GM23338 (cell line): ENCODE measurements around the gene RIPK1. TPM values are rescaled to one million over a fixed set of nuclear protein-coding genes. Genes with fewer than 3 reads are reported as not detected.

Experiments
- ATAC-seq: fragments of 200-7000 bp; cut with Tn5 transposase; 3 replicates; pipeline ENCODE4 v1.9.1; 2020
- DNase-seq: peaks from one replicate; pipeline ENCODE4 v3.0.0-alpha.2; 2015; ENCODE audit warnings: low spot score
- H2AFZ ChIP-seq: fragments of 200-600 bp; sonication (generic); 2 replicates; pipeline ENCODE4 v1.8.0; 2016; ENCODE audit warnings: antibody characterized with exemption, mild to moderate bottlenecking, moderate library complexity
- H3F3A ChIP-seq: fragments of 200-600 bp; sonication (generic); replicated peaks from 2 replicates; pipeline ENCODE4 v1.8.0; 2017; ENCODE audit warnings: antibody characterized with exemption, mixed run types, low read depth
- H3K27ac ChIP-seq: fragments of 200-600 bp; sonication (generic); 2 replicates; pipeline ENCODE4 v1.6.1; 2016; ENCODE audit warnings: low read depth
- H3K27me3 ChIP-seq: fragments of 200-600 bp; sonication (generic); 2 replicates; pipeline ENCODE4 v1.8.0; 2016; ENCODE audit warnings: mild to moderate bottlenecking, mixed run types, moderate library complexity; ENCODE audit not compliant: insufficient read depth
- H3K36me3 ChIP-seq: fragments of 200-600 bp; sonication (generic); 2 replicates; pipeline ENCODE4 v1.8.0; 2016; ENCODE audit warnings: mild to moderate bottlenecking; ENCODE audit not compliant: insufficient read depth
- H3K4me1 ChIP-seq: fragments of 200-600 bp; sonication (generic); 2 replicates; pipeline ENCODE4 v1.8.0; 2016; ENCODE audit warnings: mild to moderate bottlenecking, moderate library complexity; ENCODE audit not compliant: insufficient read depth
- H3K4me2 ChIP-seq: fragments of 200-600 bp; sonication (generic); 2 replicates; pipeline ENCODE4 v1.7.1; 2017; ENCODE audit warnings: mixed run types
- H3K4me3 ChIP-seq: fragments of 200-600 bp; sonication (generic); 2 replicates; pipeline ENCODE4 v1.6.1; 2016; ENCODE audit warnings: mixed run types
- H3K79me2 ChIP-seq: fragments of 200-600 bp; sonication (generic); replicated peaks from 2 replicates; pipeline ENCODE4 v1.8.0; 2017; ENCODE audit warnings: mild to moderate bottlenecking; ENCODE audit not compliant: insufficient read depth
- H3K9me2 ChIP-seq: fragments of 200-600 bp; sonication (generic); 2 replicates; pipeline ENCODE4 v1.8.0; 2017; ENCODE audit not compliant: insufficient read depth
- H4K20me1 ChIP-seq: fragments of 200-600 bp; sonication (generic); replicated peaks from 2 replicates; pipeline ENCODE4 v1.8.0; 2017; ENCODE audit warnings: mild to moderate bottlenecking; ENCODE audit not compliant: insufficient read depth
- H3K27ac Mint-ChIP-seq: 2 replicates; pipeline ENCODE4 v1.8.0; 2020; ENCODE audit warnings: inconsistent platforms, mild to moderate bottlenecking, moderate library complexity, mixed read lengths
- H3K27me3 Mint-ChIP-seq: 3 replicates; pipeline ENCODE4 v1.8.0; 2022; ENCODE audit warnings: low read depth, mild to moderate bottlenecking, moderate library complexity, mixed read lengths, inconsistent platforms; ENCODE audit not compliant: insufficient read depth, poor library complexity
- H3K36me3 Mint-ChIP-seq: 3 replicates; pipeline ENCODE4 v1.8.0; 2021; ENCODE audit warnings: low read depth, mild to moderate bottlenecking, inconsistent platforms, moderate library complexity, mixed read lengths
- H3K4me1 Mint-ChIP-seq: 3 replicates; pipeline ENCODE4 v1.8.0; 2020; ENCODE audit warnings: mild to moderate bottlenecking, inconsistent platforms, mixed read lengths
- H3K4me3 Mint-ChIP-seq: 3 replicates; pipeline ENCODE4 v1.8.0; 2021; ENCODE audit warnings: moderate library complexity, mild to moderate bottlenecking, inconsistent platforms, mixed read lengths
- H3K9me3 Mint-ChIP-seq: 3 replicates; pipeline ENCODE4 v1.8.0; 2020; ENCODE audit warnings: moderate library complexity, mild to moderate bottlenecking, inconsistent platforms, mixed read lengths
- CREB1 ChIP-seq: fragments of 250-450 bp; sonication (Bioruptor Pico); IDR thresholded peaks from 2 replicates; pipeline ENCODE4 v1.5.0; 2020; ENCODE audit warnings: low read depth, mild to moderate bottlenecking, moderate library complexity
- EZH2 ChIP-seq: fragments of 200-600 bp; sonication (generic); IDR thresholded peaks from one replicate; pipeline ENCODE4 v1.8.0; 2017; ENCODE audit warnings: antibody characterized with exemption, mild to moderate bottlenecking, low read depth; ENCODE audit not compliant: unreplicated experiment
- EZH2phosphoT487 ChIP-seq: fragments of 200-600 bp; sonication (generic); IDR thresholded peaks from one replicate; pipeline ENCODE4 v1.8.1; 2018; ENCODE audit warnings: antibody characterized with exemption; ENCODE audit not compliant: unreplicated experiment
- JUNB ChIP-seq: IDR thresholded peaks from one replicate; pipeline ENCODE4 v1.6.1; 2016; ENCODE audit warnings: antibody characterized with exemption; ENCODE audit not compliant: unreplicated experiment
- NANOG ChIP-seq: IDR thresholded peaks from 2 replicates; pipeline ENCODE4 v1.6.1; 2016; ENCODE audit warnings: antibody characterized with exemption, borderline replicate concordance
- POLR2AphosphoS5 ChIP-seq: IDR thresholded peaks from 2 replicates; pipeline ENCODE4 v1.6.1; 2016; ENCODE audit warnings: antibody characterized with exemption, low read depth
- STAT1 ChIP-seq: IDR thresholded peaks from one replicate; pipeline ENCODE4 v1.6.1; 2016; ENCODE audit warnings: antibody characterized with exemption; ENCODE audit not compliant: unreplicated experiment
- ZNF114 ChIP-seq: fragments of 250-450 bp; sonication (Bioruptor Pico); IDR thresholded peaks from 2 replicates; pipeline ENCODE4 v1.5.0; 2020; ENCODE audit warnings: mild to moderate bottlenecking, moderate library complexity
- ZNF331 ChIP-seq: fragments of 250-450 bp; sonication (Bioruptor Pico); IDR thresholded peaks from 2 replicates; pipeline ENCODE4 v1.5.0; 2020; ENCODE audit warnings: low read depth, mild to moderate bottlenecking, moderate library complexity
- polyA plus RNA-seq: library from polyadenylated mRNA; unstranded; fragments of >200 nt; fragmentation: Nextera tagmentation; extraction: Ambion mirVana; gene quantifications from 2 replicates; pipeline ENCODE4 v1.2.1, GENCODE V29; 2016
- total RNA-seq: library from RNA; depleted of rRNA; stranded (reverse); fragments of >200 nt; shearing (Covaris generic); gene quantifications from 2 replicates; pipeline ENCODE4 v1.2.3, GENCODE V29; 2014
- TF ChIP-seq, protein P1 (sequence below): IDR thresholded peaks from one replicate; pipeline ENCODE4 v1.6.1; 2018; ENCODE audit warnings: antibody characterized with exemption; ENCODE audit not compliant: unreplicated experiment
- TF ChIP-seq, protein P2 (sequence below): fragments of 250-450 bp; sonication (Bioruptor Pico); IDR thresholded peaks from 2 replicates; pipeline ENCODE4 v1.5.0; 2020; ENCODE audit warnings: mild to moderate bottlenecking, moderate library complexity
- TF ChIP-seq, protein P3 (sequence below): IDR thresholded peaks from 2 replicates; pipeline ENCODE4 v1.6.1; 2016; ENCODE audit warnings: antibody characterized with exemption
- TF ChIP-seq, protein P4 (sequence below), 2 experiments: fragments of 200-600 bp in 1 of 2; sonication (generic) in 1 of 2; conservative IDR thresholded peaks; 2 replicates each; pipeline versions ENCODE4 v1.5.1 to v1.6.1; 2016 to 2017; ENCODE audit warnings: antibody characterized with exemption in 2 of 2, low read depth in 2 of 2, mild to moderate bottlenecking in 2 of 2, moderate library complexity in 1 of 2

The RIPK1 gene
- total and polyA plus RNA-seq, 2 experiments from 2014 or later, result 5.7 to 19.4 TPM

DNA sequence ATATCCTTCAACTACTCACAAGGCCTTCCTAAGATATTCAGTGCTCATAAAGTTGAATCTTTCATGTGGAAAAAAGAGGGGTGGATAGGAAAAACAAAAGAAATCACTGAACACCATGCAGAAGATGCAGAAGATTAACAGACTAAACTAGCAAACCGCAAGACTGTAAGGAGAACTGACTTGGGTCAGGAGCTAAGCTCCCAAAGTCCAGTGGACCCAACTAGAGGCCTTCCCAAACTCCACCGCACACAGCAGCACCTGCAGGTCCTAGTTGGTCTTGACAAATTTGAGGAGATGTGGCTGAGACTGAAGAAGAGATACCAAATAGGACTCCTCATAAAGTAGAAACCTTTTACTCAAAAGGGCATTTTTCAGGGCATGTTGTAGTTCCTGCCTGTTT, 3.3 kb downstream of the RIPK1 start:
- H3K4me1 ChIP-seq, result peaks cover 49% of the 10 kb centered on the region
- peaks cover 30% of the 10 kb centered on the region for H3K27me3 Mint-ChIP-seq
- no peaks in the 10 kb centered on the region for H3K36me3 ChIP-seq
- peak overlapping the region; percentile 99 for H3K27ac ChIP-seq
- DNase-seq (no peak), ATAC-seq (no peak)
- no peaks in the 10 kb centered on the region for H3K9me2 ChIP-seq
- no peak overlapping the region for H3K4me3 Mint-ChIP-seq
- H3K36me3 Mint-ChIP-seq, result peaks cover 46% of the 10 kb centered on the region
- TF ChIP-seq, protein P1, sequence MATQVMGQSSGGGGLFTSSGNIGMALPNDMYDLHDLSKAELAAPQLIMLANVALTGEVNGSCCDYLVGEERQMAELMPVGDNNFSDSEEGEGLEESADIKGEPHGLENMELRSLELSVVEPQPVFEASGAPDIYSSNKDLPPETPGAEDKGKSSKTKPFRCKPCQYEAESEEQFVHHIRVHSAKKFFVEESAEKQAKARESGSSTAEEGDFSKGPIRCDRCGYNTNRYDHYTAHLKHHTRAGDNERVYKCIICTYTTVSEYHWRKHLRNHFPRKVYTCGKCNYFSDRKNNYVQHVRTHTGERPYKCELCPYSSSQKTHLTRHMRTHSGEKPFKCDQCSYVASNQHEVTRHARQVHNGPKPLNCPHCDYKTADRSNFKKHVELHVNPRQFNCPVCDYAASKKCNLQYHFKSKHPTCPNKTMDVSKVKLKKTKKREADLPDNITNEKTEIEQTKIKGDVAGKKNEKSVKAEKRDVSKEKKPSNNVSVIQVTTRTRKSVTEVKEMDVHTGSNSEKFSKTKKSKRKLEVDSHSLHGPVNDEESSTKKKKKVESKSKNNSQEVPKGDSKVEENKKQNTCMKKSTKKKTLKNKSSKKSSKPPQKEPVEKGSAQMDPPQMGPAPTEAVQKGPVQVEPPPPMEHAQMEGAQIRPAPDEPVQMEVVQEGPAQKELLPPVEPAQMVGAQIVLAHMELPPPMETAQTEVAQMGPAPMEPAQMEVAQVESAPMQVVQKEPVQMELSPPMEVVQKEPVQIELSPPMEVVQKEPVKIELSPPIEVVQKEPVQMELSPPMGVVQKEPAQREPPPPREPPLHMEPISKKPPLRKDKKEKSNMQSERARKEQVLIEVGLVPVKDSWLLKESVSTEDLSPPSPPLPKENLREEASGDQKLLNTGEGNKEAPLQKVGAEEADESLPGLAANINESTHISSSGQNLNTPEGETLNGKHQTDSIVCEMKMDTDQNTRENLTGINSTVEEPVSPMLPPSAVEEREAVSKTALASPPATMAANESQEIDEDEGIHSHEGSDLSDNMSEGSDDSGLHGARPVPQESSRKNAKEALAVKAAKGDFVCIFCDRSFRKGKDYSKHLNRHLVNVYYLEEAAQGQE, result no peak
- TF ChIP-seq ZNF114 (CRISPR knock-in tag) (no peak), EZH2 (no peak), ZNF331 (CRISPR knock-in tag) (no peak), NANOG (no peak), STAT1 (no peak), JUNB (no peak), CREB1 (no peak), EZH2phosphoT487 (no peak), POLR2AphosphoS5 (no peak)
- TF ChIP-seq, protein P2, sequence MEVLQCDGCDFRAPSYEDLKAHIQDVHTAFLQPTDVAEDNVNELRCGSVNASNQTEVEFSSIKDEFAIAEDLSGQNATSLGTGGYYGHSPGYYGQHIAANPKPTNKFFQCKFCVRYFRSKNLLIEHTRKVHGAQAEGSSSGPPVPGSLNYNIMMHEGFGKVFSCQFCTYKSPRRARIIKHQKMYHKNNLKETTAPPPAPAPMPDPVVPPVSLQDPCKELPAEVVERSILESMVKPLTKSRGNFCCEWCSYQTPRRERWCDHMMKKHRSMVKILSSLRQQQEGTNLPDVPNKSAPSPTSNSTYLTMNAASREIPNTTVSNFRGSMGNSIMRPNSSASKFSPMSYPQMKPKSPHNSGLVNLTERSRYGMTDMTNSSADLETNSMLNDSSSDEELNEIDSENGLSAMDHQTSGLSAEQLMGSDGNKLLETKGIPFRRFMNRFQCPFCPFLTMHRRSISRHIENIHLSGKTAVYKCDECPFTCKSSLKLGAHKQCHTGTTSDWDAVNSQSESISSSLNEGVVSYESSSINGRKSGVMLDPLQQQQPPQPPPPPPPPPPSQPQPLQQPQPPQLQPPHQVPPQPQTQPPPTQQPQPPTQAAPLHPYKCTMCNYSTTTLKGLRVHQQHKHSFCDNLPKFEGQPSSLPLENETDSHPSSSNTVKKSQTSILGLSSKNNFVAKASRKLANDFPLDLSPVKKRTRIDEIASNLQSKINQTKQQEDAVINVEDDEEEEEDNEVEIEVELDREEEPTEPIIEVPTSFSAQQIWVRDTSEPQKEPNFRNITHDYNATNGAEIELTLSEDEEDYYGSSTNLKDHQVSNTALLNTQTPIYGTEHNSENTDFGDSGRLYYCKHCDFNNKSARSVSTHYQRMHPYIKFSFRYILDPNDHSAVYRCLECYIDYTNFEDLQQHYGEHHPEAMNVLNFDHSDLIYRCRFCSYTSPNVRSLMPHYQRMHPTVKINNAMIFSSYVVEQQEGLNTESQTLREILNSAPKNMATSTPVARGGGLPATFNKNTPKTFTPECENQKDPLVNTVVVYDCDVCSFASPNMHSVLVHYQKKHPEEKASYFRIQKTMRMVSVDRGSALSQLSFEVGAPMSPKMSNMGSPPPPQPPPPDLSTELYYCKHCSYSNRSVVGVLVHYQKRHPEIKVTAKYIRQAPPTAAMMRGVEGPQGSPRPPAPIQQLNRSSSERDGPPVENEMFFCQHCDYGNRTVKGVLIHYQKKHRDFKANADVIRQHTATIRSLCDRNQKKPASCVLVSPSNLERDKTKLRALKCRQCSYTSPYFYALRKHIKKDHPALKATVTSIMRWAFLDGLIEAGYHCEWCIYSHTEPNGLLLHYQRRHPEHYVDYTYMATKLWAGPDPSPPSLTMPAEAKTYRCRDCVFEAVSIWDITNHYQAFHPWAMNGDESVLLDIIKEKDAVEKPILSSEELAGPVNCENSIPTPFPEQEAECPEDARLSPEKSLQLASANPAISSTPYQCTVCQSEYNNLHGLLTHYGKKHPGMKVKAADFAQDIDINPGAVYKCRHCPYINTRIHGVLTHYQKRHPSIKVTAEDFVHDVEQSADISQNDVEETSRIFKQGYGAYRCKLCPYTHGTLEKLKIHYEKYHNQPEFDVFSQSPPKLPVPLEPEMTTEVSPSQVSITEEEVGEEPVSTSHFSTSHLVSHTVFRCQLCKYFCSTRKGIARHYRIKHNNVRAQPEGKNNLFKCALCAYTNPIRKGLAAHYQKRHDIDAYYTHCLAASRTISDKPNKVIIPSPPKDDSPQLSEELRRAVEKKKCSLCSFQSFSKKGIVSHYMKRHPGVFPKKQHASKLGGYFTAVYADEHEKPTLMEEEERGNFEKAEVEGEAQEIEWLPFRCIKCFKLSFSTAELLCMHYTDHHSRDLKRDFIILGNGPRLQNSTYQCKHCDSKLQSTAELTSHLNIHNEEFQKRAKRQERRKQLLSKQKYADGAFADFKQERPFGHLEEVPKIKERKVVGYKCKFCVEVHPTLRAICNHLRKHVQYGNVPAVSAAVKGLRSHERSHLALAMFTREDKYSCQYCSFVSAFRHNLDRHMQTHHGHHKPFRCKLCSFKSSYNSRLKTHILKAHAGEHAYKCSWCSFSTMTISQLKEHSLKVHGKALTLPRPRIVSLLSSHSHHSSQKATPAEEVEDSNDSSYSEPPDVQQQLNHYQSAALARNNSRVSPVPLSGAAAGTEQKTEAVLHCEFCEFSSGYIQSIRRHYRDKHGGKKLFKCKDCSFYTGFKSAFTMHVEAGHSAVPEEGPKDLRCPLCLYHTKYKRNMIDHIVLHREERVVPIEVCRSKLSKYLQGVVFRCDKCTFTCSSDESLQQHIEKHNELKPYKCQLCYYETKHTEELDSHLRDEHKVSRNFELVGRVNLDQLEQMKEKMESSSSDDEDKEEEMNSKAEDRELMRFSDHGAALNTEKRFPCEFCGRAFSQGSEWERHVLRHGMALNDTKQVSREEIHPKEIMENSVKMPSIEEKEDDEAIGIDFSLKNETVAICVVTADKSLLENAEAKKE (CRISPR knock-in tag), result no peak
- TF ChIP-seq, protein P3, sequence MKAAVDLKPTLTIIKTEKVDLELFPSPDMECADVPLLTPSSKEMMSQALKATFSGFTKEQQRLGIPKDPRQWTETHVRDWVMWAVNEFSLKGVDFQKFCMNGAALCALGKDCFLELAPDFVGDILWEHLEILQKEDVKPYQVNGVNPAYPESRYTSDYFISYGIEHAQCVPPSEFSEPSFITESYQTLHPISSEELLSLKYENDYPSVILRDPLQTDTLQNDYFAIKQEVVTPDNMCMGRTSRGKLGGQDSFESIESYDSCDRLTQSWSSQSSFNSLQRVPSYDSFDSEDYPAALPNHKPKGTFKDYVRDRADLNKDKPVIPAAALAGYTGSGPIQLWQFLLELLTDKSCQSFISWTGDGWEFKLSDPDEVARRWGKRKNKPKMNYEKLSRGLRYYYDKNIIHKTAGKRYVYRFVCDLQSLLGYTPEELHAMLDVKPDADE, result no peak
- TF ChIP-seq, protein P4, sequence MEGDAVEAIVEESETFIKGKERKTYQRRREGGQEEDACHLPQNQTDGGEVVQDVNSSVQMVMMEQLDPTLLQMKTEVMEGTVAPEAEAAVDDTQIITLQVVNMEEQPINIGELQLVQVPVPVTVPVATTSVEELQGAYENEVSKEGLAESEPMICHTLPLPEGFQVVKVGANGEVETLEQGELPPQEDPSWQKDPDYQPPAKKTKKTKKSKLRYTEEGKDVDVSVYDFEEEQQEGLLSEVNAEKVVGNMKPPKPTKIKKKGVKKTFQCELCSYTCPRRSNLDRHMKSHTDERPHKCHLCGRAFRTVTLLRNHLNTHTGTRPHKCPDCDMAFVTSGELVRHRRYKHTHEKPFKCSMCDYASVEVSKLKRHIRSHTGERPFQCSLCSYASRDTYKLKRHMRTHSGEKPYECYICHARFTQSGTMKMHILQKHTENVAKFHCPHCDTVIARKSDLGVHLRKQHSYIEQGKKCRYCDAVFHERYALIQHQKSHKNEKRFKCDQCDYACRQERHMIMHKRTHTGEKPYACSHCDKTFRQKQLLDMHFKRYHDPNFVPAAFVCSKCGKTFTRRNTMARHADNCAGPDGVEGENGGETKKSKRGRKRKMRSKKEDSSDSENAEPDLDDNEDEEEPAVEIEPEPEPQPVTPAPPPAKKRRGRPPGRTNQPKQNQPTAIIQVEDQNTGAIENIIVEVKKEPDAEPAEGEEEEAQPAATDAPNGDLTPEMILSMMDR (conservative IDR thresholded peaks at IDR 0.05; ENCODE audit: low read depth in 2 of 2), result no peak
- no peak overlapping the region for H3K4me2 ChIP-seq
- peaks cover 17% of the 10 kb centered on the region for H3K9me3 Mint-ChIP-seq
- H4K20me1 ChIP-seq, result 0 out of 2 replicates have a peak, but pooled peaks cover 3% of the 10 kb centered on the region
- H3K27ac Mint-ChIP-seq, result peak overlapping the region; percentile 61
- peaks cover 13% of the 10 kb centered on the region for H3F3A ChIP-seq
- H3K27me3 ChIP-seq, result no peaks in the 10 kb centered on the region
- H3K4me3 ChIP-seq, result no peak overlapping the region
- H2AFZ ChIP-seq, result no peak overlapping the region
- H3K4me1 Mint-ChIP-seq, result peaks cover 54% of the 10 kb centered on the region
- peaks cover 65% of the 10 kb centered on the region for H3K79me2 ChIP-seq
